Daoy (cell line): Measurements from ENCODE around the gene NADK. TPM values are rescaled to one million over a fixed set of nuclear protein-coding genes. Genes with fewer than 3 reads are reported as not detected.
"Not testable (repeated sequence)": the region's sequence is repeated elsewhere in the genome, so short reads cannot be mapped to it uniquely, and the experiment has no call there.

Experiments
- DNase-seq: peaks from one replicate; pipeline ENCODE4 v3.0.0-alpha.2; 2015; ENCODE audit warnings: low read depth
- total RNA-seq: library from RNA; depleted of rRNA; stranded (reverse); fragments of >200 nt; shearing (Covaris generic); gene quantifications from 2 replicates; pipeline ENCODE4 v1.2.3, GENCODE V29; 2014

Gene NADK
- total RNA-seq, 1 experiment from 2014 or later = 39.5 TPM

DNA sequence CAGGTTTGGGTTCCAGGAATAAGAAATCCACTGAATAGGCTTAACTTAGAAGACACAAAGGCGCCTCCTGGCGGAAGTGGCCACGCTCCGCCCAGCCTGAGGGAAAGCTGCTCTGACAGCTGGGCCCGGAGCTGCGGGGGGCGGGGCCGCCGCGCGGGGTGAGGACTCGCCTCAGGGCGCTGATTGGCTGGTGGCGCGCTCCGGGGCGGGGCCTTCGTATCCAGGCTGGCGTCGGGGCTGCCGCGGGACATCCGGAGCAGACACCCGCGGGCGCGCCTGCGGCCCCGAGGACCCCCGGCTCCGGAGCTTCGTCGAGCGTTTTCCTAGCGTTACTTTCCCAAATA lies 31.7 kb downstream of the NADK start:
- not testable (repeated sequence) for DNase-seq

DNA sequence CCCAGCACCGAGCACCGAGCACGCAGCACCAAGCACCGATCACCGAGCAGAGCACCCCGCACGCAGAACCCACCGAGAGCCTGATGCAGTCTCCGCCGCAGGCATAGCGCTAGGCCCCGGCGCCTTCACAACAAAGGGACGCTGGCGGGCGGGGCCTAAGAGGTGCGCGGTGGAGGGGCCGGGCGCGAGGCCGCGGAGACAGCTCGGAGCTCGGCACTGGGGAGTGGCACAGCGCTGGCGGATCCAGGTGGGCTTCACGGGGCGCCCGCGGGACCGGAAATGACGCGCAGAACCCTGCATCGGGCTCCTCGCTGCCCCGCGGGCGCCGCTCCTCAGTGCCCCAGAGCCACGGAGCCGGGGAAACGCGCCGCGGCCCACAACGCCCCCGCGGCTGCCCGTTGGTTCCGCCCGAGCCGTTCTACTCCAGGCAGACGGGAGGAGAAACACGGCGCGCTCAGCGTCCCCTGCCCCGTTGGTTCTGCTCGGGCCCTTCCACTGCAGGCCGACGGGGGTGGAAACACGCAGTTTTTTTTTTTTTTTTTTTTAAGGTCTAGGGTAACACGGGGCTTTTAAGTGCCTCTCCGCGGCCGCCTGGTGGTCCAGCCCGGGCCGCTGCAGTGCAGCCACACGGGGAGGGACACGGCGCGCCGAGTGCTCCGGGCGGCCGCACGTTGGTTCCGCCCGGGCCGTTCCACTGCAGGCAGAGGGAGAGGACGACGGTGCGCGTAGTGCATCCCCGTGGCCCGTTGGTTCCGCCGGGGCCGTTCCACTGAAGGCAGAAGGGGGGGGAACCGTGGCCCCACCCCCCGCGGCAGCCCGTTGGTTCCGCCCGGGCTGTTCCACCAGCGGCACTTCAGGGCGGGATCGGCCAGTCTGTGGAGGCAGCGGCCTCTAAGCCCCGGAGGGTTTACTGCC lies 32.4 kb downstream of the NADK start:
- DNase-seq = peak; percentile 74

DNA sequence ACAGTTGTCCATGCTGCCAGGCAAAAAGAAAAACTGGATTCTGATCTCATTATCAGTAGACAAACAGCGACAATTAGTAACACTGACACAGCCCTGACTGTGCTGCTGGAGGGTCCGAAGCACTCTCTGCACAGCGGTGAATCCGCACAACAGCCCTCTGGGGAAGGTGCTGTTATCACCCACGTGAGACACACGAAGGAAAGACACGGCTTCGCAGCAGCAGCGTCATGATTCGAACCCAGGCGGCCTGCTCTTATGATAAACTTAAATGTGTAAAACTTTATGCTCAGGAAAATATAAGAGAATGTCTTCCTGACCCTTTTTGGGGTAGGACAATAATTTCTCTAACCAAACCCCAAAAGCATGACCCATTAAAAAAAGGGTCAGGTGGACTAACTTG lies 35.7 kb downstream of the NADK start:
- not testable (repeated sequence) for DNase-seq

DNA sequence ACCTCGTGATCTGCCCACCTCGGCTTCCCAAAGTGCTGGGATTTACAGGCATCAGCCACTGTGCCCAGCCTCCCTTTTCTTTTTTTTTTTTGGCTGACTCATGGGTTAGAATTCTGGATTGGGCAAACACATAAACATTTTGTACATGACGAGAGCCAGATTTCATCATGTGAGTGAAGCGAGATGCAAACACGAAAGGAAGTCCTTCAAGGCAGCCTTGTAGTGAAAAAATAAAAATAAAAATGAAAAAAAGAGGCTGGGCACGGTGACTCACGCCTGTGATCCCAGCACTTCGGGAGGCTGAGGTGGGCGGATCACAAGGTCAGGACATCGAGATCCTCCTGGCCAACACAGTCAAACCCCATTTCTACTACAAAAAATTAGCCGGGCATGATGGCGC lies 37.3 kb downstream of the NADK start:
- DNase-seq = peak; percentile 75

DNA sequence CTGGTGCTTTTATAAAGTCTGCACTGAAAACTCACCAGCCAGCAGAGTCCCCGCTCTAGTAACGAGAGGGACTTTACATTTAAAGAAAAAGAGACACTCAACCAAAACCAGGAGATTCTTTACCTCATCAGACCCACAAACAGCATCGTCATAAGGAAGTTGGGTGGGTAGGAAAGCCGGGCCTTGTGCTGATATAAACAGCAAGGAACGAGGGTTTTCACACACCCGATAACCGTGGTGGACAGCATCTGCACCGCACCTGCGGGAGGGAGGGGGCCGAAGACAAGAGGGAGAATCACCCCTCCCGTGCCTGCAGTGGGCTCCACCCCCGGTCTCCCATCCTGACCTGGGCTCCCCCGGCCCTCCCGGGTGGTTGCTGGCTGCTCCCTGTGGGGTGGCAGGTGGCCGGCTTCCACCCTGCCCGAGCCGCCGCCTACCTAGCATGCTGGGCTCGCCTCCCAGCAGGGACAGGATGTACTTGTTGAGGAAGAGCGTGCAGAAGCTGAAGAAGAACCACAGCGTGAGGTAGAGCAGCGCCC lies 39.4 kb downstream of the NADK start:
- DNase-seq = not testable (repeated sequence)

DNA sequence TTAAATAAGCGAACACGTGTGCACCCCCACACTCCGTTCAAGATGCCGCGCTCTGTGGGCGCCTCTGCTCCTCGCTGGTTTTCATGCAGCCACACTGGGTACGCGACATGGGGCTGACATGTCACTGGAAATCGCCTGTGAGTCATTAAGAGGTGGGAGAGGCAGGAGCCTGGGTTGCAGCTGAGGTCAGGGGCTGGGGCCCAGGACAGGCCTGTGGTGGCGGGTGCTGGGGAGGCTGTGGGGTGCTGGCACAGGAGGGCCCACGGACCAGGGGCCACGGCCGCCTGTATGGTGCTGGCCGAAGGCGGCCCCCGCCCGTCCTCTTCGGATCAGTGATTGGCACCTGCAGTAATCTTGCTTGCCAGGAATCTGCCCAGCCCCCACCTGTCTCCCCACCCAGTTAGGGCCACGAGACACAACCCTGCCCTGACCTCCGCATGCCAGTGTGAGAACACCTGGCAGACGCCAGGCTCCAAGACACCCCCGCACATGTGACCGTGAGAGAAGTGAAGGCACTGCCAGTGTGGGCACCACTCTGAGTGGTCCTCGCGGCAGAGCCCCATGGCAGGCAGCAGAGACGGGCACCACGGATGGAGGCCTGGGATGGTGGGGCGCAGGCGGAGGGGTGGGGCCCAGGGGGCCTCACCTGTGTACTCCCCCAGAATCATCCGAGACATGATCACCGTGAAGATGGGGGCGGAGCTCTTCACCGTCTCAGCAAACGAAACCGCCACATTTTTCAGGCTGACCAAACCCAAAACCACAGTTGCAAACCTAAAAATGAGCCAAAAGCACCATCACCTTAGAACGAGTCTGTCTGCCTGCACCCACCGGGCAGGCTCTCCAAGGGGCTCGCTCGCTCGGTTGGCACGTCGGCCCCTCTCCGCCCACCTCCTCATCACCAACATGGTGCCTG lies 40.3 kb downstream of the NADK start:
- not testable (repeated sequence) for DNase-seq

DNA sequence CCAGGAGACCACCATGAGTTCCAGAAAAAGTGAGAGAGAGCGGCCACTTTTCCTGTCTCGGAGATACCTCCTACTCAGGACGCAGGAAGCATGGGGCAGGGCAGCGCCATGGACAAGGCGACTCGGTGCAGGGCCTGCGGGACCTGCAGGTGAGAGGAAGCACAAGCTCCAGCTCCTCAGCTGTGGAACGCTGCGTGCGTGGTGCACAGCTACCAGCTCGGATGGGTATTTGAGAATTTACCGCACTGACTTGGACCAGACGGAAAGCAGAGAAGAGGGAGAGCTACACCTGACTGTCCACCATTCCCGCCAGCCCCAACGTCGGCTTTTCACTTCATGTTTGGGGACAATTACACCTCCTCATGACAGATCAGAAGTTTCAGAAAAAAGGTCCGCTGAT lies 45.9 kb downstream of the NADK start:
- no peak for DNase-seq

DNA sequence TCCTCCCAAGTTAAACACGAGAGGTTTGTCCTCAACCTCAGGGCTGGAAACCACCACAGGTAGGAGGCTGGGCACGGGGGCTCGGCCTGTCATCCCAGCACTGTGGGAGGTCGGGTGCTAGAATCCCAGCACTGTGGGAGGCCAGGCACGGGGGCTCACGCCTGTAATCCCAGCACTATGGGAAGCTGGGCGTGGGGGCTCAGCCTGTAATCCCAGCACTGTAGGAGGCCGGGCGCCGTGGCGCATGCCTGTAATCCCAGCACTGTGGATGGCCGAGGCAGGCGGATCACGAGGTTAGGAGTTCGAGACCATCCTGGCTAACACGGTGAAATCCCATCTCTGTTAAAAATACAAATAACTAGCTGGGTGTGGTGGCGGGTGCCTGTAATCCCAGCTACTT lies 47.4 kb downstream of the NADK start:
- DNase-seq = no peak

DNA sequence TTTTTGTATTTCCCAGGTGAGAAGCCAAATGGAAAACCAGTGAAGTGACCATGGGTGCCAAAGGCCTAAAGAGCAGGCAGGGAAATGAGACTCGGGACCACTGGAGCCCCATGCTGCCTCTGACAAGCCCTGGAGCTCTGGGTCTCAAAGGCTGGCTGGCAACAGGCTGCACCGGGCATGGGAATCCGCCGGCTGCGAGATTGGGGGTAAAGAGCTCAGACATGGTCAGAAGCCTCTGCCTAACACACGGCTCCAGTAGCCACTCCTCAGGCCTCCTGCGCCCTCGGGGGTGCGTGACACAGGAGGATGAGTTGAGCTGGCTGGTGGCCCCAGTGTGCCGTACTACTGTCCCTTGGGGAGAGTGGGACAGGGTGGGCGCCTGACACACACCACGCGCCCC lies 48.0 kb downstream of the NADK start:
- DNase-seq = not testable (repeated sequence)

DNA sequence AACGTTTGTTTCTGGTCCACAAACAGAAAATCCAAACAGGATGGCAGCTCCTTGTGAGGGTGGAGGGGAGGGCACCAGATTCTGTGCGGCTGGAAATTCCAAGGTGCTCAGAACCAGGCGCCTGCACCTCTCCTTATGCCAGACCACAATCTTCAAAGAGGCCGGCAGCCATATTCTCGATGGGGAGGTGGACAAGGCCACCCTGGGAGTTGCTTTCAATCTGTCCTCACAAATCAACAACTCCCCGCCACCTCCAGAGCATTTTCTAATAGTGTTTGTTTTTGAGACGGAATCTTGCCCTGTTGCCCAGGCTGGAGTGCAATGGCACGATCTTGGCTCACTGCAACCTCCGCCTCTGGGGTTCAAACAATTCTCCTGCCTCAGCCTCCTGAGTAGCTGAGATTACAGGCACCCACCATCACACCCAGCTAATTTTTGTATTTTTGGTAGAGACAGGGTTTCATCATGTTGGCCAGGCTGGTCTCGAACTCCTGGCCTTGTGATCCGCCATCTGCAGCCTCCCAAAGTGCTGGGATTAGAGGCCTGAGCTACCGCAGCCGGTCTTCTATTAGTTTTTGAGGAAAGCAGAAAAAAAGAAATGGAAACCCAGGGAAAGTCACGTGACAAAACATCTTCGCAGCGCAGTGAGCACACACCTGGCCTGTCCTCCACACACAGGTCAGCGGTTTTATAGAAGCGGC lies 49.0 kb downstream of the NADK start:
- not testable (repeated sequence) for DNase-seq

DNA sequence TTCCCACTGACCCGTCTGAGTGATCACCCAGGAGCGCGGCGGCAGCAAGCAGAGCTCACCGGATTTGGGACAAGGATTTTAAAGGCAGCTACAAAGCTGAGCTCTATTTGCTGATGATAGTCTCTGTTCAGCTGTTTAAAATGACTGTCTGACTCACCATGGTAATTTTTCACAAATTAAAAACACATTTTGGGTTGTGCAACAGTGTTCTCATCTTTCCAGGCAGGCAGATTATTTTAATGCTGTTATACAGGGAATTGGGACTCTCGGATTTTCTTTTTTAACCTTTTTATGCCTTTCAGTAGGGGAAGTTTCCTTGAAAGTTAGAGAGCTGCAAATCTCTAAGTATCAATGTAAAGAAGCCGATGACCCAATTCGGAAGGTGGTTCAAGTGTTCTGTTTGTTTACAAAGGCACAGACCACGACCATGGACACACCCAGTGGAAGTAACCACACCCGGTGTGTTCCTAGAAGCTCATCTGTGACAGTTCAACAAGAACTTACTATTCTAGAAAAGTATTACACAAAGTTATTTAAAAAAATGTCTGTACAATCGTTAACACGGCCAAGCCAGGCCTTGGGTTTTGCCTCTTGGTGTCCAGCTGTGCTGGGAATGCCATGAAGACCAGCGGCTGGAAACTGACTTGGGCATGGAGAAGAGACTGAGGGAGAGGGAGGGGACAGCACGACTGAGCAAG lies 49.8 kb downstream of the NADK start:
- peak; percentile 69 for DNase-seq

DNA sequence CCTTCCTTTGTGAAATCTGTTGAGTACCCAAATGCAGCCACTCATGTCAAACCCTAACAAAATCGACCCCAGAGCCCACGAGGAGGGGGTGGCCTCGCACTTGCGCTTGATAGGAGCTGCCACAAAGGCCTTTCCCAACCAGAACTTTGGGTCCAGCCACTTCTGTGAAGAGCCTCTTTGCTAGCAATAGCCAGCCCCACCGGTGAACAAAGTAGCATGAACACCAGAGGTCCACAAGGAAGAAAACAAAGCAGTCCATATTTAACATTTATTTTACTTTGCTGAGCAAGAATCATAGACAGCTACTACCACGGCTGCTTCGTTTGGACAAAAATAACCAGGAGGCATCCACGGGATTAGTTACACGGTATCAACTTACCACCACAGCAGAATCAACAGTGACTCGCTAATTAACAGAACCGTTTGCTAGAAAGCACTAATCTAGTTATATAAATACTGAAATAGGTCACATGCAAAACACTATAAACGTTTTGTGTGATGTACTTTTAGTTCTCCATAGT lies 51.1 kb downstream of the NADK start:
- DNase-seq = not testable (repeated sequence)

DNA sequence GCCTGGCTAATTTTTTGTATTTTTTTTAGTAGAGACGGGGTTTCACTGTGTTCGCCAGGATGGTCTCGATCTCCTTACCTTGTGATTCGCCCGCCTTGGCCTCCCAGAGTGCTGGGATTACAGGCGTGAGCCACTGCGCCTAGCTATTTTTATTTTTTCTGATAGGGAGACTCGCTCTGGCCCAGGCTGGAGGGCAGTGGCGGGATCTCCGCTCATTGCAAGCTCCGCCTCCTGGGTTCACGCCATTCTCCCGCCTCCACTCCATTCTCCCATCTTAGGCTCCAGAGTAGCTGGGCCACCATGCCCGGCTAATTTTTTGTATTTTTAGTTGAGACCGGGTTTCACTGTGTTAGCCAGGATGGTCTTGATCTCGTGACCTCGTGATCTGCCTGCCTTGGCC lies 52.2 kb downstream of the NADK start:
- DNase-seq = not testable (repeated sequence)

DNA sequence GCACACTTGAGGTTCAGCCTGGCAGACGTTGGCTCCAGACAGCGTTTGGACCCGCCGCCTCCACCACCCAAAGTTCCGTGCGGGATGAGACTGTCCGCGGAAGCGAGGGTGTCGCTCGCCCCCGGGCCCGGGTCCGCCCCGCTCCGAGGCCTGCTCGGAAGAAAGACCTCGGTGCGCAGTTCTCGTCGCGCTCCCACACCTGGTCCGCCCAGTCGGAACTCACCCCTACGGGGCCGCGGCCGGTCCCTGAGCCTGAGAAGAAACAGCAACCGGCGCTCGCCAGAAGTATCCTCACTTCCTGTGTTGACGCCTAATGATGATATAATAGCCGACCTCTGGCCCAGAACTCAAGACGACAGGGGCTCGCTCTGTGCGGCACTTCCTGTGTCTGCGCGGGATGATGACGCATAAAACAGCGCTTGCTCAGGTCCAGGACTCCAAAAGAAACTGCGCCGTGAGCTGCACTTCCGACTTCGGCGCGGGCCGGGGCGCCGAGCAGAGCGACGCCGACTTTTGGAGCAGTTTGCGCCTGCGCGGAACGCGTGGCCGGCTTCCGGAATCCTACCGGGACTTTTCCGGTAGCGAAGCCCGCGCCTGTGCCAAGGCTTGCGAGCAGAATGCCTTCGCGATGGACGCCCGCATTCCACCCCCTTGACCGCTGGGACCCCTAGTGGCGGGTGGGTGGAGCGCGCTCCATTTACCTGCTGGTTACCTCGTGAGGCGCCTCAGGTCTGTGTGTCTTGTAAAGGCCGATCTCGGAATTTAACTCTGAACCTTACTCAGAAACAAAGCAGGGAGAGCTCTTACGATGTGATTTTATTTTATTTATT lies 54.0 kb downstream of the NADK start, which contains the start of gene CDK11A:
Gene CDK11A (minus strand): TSS at position 323 of the 830 bp plus-strand sequence. CDS start 1,539 bp downstream, outside the sequence.
- peak; percentile 100 for DNase-seq

DNA sequence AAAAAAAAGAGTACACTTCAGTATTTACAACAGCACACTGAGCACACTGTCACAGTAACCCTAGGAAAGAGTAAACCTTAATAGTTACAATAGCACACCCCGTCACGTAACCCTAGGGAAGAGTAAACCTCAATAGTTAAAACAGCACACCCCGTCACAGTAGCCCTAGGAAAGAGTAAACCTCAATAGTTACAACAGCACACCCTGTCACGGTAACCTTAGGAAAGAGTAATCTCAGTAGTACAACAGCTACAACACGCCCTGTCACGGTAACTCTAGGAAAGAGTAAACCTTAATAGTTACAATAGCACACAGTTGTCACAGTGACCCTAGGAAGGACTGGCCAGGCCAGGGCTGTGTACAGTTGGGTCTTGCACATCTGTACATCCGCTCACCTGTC lies 57.1 kb downstream of the NADK start:
- DNase-seq = no peak

DNA sequence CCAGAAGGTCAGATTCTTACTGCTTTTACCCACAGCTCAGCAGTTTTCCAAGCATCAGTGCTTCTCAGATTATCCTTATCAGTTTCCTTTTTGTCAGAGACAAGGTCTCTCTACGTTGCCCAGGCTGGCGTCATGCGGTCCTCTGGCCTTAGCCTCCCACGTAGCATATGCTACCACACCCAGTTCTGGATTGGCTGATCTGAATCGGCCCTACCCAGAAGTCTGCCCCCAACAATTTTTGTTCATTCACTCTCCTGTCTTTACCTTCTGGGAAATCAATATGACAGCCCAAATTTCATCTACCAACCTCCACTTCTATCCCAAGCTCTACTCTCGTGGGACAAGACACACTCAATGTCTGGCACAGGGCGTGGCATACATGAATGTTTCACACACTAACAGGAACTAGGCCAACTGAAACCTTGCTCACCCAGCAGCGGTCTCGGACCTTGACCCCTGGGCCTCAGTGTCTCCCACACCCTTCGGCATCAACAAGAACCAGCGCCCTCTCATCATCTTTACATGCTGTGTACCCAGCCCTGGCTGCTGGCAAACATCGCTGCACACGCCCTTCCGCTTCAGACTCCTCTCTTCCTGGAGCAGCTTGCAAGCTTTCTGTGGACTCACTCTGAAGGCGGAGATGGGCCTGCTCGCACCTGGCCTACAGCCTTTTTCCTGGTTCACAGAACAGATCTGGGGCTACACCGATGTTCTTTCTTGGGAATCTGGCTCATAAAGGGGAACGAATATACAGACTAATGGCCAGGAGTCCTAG lies 63.0 kb downstream of the NADK start:
- DNase-seq = not testable (repeated sequence)

DNA sequence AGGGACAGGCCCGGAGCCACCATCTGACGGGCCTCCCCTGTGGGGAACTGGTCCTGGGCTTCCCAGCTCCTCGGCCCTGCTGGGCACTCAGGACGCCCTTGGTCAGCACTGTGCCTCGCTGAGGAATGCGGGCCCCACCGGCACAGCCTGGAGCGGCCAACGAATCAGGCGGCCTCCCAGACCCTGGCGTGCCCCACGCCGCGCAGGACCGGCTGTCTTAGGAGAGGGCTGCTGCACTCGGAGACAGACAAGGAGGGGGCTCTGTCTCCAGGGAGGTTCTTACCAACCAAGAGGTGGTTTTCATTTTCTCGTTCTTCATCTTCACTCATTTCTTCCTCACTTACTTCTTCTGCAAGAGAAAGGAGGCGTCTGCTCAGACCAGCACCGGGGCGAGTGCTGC lies 70.4 kb downstream of the NADK start:
- not testable (repeated sequence) for DNase-seq

DNA sequence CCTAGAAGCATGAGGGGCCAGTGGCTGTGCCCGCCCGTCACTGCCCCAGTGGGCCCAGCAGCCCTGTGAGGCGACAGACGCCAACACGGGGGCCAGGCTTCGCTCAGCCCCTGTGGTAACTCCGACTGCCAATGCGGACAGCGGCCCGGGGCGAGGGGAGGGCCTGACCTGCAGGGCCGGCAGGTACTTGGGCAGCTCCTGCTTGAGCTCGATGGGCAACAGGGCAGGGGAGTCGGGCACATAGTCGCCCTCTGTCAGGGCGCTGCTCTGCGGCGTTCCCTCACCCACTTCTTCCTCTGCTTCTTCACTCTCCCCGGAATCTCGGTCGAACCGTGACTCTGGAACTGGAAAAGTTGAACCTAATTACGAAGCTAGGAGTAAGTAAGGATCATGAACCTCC lies 71.0 kb downstream of the NADK start:
- not testable (repeated sequence) for DNase-seq

DNA sequence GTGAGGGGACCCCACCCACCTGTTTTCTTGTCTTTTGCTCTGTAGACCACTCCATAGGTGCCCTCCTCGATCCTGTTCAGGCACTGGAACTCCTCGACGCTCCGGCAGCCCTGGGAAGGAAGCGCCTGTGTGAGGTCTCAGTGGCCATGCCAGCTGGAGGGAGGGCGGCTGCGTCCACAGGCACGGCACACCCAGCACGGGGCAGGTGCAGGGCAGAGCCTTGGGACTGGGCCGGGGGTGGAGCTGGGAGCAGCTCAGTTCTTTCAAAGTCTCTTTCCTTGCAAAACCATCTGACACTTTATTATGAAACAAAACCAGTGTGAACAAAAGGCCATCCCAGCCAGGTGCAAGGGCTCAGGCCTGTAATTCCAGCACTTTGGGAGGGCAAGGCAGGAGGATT lies 72.6 kb downstream of the NADK start:
- DNase-seq = not testable (repeated sequence)
